Measurements from ENCODE around the gene CHAC1.

Gene CHAC1

DNA sequence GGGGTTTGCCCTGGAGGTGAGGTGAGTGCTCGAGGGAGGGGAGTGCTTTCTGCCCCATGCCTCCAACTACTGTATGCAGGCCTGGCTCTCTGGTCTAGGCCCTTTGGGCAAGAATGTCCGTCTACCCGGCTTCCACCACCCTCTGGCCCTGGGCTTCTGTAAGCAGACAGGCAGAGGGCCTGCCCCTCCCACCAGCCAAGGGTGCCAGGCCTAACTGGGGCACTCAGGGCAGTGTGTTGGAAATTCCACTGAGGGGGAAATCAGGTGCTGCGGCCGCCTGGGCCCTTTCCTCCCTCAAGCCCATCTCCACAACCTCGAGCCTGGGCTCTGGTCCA lies 14.8 kb upstream of the CHAC1 start:
- no peak overlapping the region for H3K4me3 ChIP-seq (ENCODE audit: low read depth, low read length)
- TF ChIP-seq, protein P1, sequence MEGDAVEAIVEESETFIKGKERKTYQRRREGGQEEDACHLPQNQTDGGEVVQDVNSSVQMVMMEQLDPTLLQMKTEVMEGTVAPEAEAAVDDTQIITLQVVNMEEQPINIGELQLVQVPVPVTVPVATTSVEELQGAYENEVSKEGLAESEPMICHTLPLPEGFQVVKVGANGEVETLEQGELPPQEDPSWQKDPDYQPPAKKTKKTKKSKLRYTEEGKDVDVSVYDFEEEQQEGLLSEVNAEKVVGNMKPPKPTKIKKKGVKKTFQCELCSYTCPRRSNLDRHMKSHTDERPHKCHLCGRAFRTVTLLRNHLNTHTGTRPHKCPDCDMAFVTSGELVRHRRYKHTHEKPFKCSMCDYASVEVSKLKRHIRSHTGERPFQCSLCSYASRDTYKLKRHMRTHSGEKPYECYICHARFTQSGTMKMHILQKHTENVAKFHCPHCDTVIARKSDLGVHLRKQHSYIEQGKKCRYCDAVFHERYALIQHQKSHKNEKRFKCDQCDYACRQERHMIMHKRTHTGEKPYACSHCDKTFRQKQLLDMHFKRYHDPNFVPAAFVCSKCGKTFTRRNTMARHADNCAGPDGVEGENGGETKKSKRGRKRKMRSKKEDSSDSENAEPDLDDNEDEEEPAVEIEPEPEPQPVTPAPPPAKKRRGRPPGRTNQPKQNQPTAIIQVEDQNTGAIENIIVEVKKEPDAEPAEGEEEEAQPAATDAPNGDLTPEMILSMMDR (IDR thresholded peaks at IDR 0.05; ENCODE audit: borderline replicate concordance, insufficient read depth, low read depth, low read length) = no peak

- TF ChIP-seq, protein P1 (IDR thresholded peaks at IDR 0.05; ENCODE audit: borderline replicate concordance, insufficient read depth, low read depth, low read length) = no peak
- peak overlapping the region; percentile 17 for H3K4me3 ChIP-seq (ENCODE audit: low read depth, low read length)
These were observed 12.9 kb upstream of the CHAC1 start for GRCh38 chr15:40940296-40940801.

DNA sequence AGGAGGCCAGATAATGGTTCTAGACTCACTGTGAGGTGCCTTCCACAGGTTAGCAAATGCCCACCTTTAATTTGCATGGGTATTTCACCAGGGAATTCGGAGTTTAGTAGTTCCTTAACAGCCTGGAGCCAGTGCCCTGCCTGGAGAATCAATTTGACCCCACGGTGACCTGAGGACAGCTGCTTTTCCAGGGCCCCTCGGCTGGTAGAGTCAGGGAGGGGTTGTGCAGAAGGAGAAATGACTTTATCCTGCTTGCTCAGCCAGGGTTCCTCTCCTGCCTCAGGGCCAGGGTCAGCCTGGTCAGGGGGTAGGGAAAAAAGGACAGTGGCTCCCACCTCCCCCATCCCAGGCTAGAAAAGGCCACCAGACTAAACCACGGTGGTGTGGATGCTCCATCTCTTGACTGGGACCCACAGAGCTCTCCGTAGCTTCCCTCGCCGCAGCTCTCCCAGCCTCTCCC lies 12.2 kb upstream of the CHAC1 start:
- TF ChIP-seq, protein P1 (IDR thresholded peaks at IDR 0.05; ENCODE audit: borderline replicate concordance, insufficient read depth, low read depth, low read length) = no peak
- H3K4me3 ChIP-seq (ENCODE audit: low read depth, low read length) = peak overlapping the region; percentile 59

- TF ChIP-seq, protein P1 (IDR thresholded peaks at IDR 0.05; ENCODE audit: borderline replicate concordance, insufficient read depth, low read depth, low read length) = peak; percentile 76
- peak overlapping the region; percentile 59 for H3K4me3 ChIP-seq (ENCODE audit: low read depth, low read length)
These were observed 11.5 kb upstream of the CHAC1 start for GRCh38 chr15:40941528-40942336.

DNA sequence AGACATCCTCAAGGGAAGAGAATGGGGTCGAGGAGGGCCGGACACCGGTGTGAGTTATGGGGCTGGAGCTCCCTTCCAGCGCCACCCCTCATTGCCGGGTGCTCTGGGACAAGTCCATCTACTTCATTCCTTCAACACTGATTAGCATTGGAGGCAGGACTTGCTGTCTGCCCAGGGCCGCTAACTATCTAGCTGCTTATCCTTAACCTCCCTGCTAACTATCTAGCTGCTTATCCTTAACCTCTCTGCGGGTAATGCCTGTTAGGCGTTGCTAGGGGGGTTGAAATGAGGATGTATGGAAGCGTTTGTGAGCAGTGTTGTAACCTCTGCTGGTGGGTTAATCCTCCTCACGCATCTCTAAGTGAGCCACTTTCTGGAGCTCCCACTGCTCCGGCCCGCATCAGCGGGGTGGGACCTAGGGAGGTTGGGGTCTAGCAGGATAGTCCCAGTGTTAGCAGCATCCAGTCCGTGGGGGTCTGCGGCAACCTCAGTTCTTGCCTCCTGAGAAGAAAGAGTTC lies 10.9 kb upstream of the CHAC1 start:
- TF ChIP-seq, protein P1 (IDR thresholded peaks at IDR 0.05; ENCODE audit: borderline replicate concordance, insufficient read depth, low read depth, low read length) = no peak
- H3K4me3 ChIP-seq (ENCODE audit: low read depth, low read length) = peak overlapping the region; percentile 59

GRCh38 chr15:40942878-40943277 lies 10.4 kb upstream of the CHAC1 start:
- no peak overlapping the region for H3K4me3 ChIP-seq (ENCODE audit: low read depth, low read length)
- TF ChIP-seq, protein P1 (IDR thresholded peaks at IDR 0.05; ENCODE audit: borderline replicate concordance, insufficient read depth, low read depth, low read length) = no peak

Measured in GM12875 (cell line).